Lower lobe of right lung (tissue), 2 donors: ENCODE results near the gene DTD2. TPM values are rescaled to one million over a fixed set of nuclear protein-coding genes. Genes with fewer than 3 reads are reported as not detected.
"Not testable (repeated sequence)": the region's sequence is repeated elsewhere in the genome, so short reads cannot be mapped to it uniquely, and the experiment has no call there.

Experiments used
- ATAC-seq, 2 donors: fragments of 200-7000 bp; cut with Tn5 transposase; one replicate each; pipeline ENCODE4 v1.9.1; 2020 to 2022; ENCODE audit warnings: mild to moderate bottlenecking in 2 of 2, moderate library complexity in 2 of 2
- DNase-seq: peaks from one replicate; pipeline ENCODE4 v3.0.0-alpha.2; 2020
- H3K27ac ChIP-seq: fragments of 200-600 bp; one replicate; pipeline ENCODE4 v1.8.0; 2022
- H3K27me3 ChIP-seq: fragments of 200-600 bp; one replicate; pipeline ENCODE4 v1.8.0; 2022; ENCODE audit warnings: low read depth
- H3K36me3 ChIP-seq: fragments of 200-600 bp; one replicate; pipeline ENCODE4 v1.8.0; 2022; ENCODE audit warnings: mild to moderate bottlenecking
- H3K4me1 ChIP-seq: fragments of 200-600 bp; one replicate; pipeline ENCODE4 v1.8.0; 2022
- H3K4me3 ChIP-seq: fragments of 200-600 bp; one replicate; pipeline ENCODE4 v1.8.0; 2022; ENCODE audit warnings: mild to moderate bottlenecking
- H3K9me3 ChIP-seq: fragments of 200-600 bp; one replicate; pipeline ENCODE4 v1.8.0; 2022
- CTCF ChIP-seq: fragments of 200-600 bp; IDR thresholded peaks from one replicate; pipeline ENCODE4 v1.8.0; 2022; ENCODE audit warnings: antibody characterized with exemption, mild to moderate bottlenecking
- intact Hi-C: fragments of 100-400 bp; cut with DNase I; formaldehyde crosslinking; loops from one replicate; pipeline ENCODE4 v1.11.0; 2022
- total RNA-seq: library from RNA; stranded (reverse); fragmentation: NEBNext Ultra II Directional; extraction: Animal tissue kit (Norgen Biotek cat#: 25700); gene quantifications from one replicate; pipeline ENCODE4 v1.2.1, GENCODE V29; 2021
- donor health status: DM: no; HTN: yes; CAD: no; lungs with severe emphysema.

DTD2 gene
- total RNA-seq, 1 donor from 2014 or later: 13.4 TPM

DNA sequence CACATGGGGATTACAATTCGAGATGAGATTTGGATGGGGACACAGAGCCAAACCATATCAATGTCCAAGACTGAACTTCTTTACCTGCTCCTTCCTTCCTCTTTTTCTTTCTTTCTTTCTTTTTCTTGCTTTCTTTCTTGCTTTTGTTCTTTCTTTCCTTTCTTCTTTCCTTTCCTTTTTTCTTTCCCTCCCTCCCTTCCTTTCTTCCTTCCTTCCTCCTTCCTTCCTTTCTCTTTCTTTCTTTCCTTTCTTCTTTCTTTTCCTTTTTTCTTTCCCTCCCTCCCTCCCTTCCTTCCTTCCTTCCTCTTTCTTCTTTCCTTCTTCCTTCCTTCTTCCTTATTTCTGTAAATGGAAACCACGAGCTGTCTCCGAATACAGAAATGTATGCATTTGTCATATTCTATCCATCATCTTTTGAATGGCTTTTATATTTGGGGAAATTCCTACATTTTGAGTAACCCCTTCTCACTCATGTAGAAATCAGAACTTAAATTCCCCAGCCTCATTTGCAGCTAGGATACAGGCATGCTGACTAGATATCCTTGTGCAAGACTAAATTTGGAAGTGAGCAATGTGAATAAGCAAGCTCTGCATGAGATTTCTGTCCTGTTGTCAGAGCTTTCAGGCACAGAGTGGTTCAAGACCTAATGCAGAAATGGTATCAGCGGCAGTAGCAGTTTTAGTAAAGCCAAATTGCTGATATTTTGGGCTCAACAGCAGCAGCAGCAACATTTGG, 19.0 kb upstream of the DTD2 start:
- Histone ChIP-seq H3K27me3 (no peaks in the 10 kb centered on the region), H3K9me3 (no peaks in the 10 kb centered on the region), H3K27ac (no peak overlapping the region), H3K4me1 (no peaks in the 10 kb centered on the region), H3K4me3 (no peak overlapping the region), H3K36me3 (no peaks in the 10 kb centered on the region)
- TF ChIP-seq CTCF: no peak
- no peak for DNase-seq
- intact Hi-C loops: no loop called here
- ATAC-seq: no peak

GRCh38 chr14:31466554-31466953, 9.2 kb upstream of the DTD2 start:
- TF ChIP-seq CTCF: no peak
- Histone ChIP-seq H3K27me3 (no peaks in the 10 kb centered on the region), H3K36me3 (no peaks in the 10 kb centered on the region), H3K27ac (no peak overlapping the region), H3K4me1 (no peaks in the 10 kb centered on the region), H3K4me3 (no peak overlapping the region), H3K9me3 (no peaks in the 10 kb centered on the region)
- intact Hi-C loops: no loop called here
- ATAC-seq (no peak), DNase-seq (no peak)

- Histone ChIP-seq H3K36me3 (no peaks in the 10 kb centered on the region), H3K27me3 (no peaks in the 10 kb centered on the region), H3K9me3 (no peaks in the 10 kb centered on the region), H3K4me3 (no peak overlapping the region), H3K4me1 (no peaks in the 10 kb centered on the region), H3K27ac (no peak overlapping the region)
- TF ChIP-seq CTCF: no peak
- intact Hi-C loops: no loop called here
- ATAC-seq: no peak
- DNase-seq: no peak
Measured at GRCh38 chr14:31465111-31465510, 7.8 kb upstream of the DTD2 start.

DNA sequence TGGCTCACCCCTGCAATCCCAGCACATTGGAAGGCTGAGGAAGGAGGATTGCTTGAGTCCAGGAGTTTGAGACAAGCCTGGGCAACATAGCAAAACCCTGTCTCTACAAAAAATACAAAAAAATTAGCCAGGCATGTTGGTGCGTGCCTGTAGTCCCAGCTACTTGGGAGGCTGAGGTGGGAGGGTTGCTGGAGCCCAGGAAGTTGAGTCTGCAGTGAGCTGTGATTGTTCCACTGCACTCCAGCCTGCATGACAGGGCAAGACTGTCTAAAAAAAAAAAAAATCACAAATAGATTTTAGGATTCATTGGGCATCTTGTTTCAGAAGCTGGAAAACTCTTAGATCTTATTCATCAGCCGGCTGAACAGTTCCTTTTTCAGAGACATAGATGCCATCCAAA, 5.1 kb upstream of the DTD2 start:
- peaks cover 11% of the 10 kb centered on the region for H3K4me1 ChIP-seq
- H3K27me3 ChIP-seq, H3K4me3 ChIP-seq, H3K27ac ChIP-seq, H3K9me3 ChIP-seq, ATAC-seq, DNase-seq, H3K36me3 ChIP-seq, intact Hi-C loops: not testable (repeated sequence)

GRCh38 chr14:31461545-31461944, 4.2 kb upstream of the DTD2 start:
- H3K4me3 ChIP-seq: no peak overlapping the region
- no peak for ATAC-seq
- H3K9me3 ChIP-seq: no peaks in the 10 kb centered on the region
- TF ChIP-seq CTCF: no peak
- no peak for DNase-seq
- intact Hi-C loops: no loop called here
- no peak overlapping the region for H3K27ac ChIP-seq
- no peaks in the 10 kb centered on the region for H3K36me3 ChIP-seq
- no peaks in the 10 kb centered on the region for H3K27me3 ChIP-seq
- H3K4me1 ChIP-seq: peaks cover 13% of the 10 kb centered on the region
